DMS 273 (cell line): ENCODE data around the gene GLRA1.
"Not testable (repeated sequence)": the region's sequence is repeated elsewhere in the genome, so short reads cannot be mapped to it uniquely, and the experiment has no call there.

Experiments
- DNase-seq: peaks from one replicate; lab custom pipeline; 2025; ENCODE audit not compliant: unreplicated experiment; lab: John Stamatoyannopoulos, UW

The GLRA1 gene

GRCh38 chr5:151820271-151820670, 104.4 kb downstream of the GLRA1 start:
- DNase-seq: no peak

DNA sequence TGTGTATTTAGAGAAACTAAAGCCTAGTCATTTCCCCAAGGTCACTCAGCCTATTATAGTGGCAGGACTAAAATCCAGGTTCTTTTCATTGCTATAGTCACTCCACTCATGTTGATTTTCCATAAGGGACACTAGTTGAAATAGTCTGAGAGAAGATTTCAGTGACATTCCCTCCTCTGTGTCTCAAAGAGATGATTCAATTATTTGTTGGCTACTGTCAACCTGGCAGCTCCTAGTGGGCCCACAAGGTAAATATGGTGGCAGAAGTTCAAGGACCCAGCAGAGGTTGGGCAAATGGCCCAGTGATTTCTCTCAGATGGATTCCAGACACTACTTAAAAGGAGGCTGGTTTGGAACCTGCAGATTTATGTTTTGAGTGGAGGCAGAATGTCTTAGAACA, 104.8 kb downstream of the GLRA1 start:
- peak; percentile 23 for DNase-seq

GRCh38 chr5:151815051-151815450, 109.6 kb downstream of the GLRA1 start:
- peak; percentile 31 for DNase-seq

DNA sequence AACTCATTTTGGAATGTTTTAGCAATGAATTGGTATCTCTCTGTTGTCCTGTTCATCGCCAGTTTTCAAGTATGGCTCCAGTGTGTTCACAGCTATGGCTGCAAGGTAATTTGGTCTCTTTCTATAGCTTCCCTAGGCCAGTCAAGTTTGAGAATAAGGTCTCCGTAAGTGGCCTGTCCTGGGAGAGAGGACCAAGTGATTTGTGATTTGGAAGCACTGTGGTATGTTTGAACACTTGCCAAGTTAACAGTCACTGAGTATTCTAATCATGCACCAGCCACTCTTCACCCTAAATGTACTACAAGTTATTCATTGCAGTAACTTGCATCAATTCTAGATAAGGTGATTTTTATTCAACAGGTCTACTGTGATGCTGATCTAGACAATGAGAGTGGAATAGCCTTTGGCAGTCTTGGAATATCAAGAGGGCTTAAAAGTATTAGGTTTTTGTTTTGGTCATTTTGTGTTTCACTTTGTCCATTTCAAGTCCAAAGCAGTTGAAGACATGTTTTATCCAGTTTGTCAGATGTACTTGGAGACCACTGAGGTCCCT, 111.8 kb downstream of the GLRA1 start:
- DNase-seq: peak; percentile 22

DNA sequence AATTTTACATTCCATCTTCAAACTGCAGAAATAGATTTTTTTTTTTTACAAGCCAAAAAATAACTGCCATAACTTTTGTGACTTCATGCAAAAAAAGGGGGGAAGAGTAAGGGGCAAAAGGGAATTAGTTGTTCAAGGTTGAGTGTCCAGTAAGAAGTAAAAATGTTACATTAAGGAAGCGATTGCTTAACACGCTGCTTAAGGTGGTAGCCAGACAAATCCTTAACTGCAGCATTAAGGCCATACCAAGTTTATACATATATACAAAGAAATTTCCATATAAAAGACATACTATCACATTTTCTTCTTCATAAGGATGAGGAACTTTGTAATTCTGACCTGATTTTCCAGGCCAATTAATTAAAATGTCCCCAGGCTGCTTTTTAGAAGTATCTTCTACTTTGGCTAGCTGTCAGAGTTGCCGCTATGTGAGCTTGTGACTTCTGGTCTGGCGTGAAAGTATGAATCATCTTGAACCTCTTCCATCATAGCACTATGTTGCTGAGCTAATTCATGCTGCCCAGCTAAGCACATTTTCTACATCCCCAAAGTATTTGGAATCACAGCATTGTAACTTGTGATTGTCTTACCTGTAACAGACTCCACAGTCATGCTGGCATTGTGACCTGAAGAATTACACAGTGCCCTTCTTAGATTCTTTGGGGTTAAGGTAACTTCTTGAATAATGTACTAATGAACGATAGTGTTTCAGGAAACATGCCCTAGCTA, 112.9 kb downstream of the GLRA1 start:
- no peak for DNase-seq

- DNase-seq: no peak
Measured at GRCh38 chr5:151810897-151811296, 113.8 kb downstream of the GLRA1 start.

- DNase-seq: no peak
Measured at GRCh38 chr5:151810449-151810848, 114.2 kb downstream of the GLRA1 start.

DNA sequence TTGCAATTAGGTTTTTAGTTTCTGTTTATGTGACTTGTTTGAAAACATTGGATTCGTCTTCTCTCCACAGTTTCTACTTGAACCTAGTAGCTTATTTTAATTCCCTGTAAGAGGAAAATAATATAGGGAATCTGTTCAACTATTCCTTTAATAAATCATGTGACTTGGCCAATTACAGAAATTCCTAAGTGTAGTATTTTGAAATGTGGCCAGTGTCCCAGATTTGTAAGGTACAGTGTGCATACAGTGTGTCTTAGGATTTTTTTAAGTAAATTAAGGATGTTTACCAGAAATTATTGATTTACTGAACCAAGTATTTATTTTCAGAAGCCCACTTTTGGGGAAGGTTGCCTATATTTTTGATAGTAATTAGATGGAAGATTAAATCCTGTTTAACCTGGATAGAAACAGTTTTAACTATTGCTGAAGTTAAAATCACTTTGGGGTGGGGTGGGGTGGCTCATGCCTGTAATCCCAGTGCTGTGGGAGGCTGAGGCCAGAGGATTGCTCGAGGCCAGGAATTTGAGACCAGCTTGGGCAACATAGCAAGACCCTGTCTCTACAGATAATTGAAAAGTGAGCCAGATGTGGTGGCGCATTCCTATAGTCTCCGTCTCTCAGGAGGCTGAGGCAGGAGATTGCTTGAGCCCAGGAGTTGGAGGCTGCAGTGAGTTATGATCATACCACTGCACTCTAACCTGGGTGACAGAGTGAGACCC, 116.0 kb downstream of the GLRA1 start:
- DNase-seq: no peak

DNA sequence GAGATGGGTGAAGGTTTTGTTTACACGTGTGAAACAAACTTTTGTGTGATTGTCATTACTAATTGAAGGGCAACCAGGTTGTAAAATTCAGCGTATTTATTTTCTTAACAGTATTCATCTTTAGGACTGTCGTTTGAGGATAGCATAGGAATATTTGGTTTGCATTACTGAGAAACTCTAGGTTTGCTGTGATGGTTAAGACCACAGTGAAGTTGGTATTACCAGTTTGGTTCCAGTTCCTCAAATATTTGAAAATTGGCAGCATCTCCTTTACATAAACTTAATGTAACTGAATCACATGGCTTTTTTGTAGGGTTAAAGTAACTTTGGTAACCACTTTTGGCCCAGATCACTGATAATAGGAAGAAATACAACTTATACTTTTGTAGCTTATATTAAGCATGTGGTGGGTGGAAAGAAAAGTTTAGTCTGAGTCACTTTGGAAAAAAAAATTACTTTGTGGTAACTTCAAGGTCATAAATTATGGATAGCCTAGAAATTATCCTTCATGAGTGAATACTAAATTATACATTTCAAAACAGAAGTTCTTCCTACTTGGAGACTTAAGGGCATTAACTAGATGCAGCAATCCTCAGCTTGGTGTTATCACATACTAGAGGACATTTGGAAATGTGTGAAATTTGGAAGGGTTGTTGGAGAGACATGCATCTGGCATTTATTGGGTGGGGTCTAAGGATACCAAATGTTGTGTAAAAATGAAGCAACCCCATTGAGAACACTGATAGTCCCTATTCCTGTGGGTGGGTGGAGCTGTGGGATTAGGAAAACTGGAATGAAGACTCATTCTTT, 119.0 kb downstream of the GLRA1 start:
- no peak for DNase-seq

DNA sequence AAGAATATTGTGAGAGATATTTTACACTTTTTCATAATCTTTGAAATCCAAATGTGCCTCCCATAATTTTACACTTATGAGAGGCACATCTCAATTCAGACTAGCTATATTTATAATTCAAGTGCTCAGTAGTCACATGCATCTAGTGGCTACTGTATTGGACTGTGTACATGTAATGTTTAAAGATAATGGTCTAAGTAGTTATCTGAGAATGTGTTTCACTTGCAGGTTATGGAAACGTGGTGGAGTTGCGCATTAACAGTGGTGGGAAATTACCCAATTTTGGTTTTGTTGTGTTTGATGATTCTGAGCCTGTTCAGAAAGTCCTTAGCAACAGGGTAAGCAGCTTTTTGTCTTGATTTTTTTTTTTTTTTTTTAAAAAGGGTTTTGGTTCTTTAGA, 124.1 kb downstream of the GLRA1 start:
- no peak for DNase-seq

- DNase-seq: no peak
Measured at GRCh38 chr5:151799407-151799806, 125.2 kb downstream of the GLRA1 start.

- DNase-seq: no peak
Measured at GRCh38 chr5:151798674-151799073, 126.0 kb downstream of the GLRA1 start.

- DNase-seq: no peak
Measured at GRCh38 chr5:151795426-151795825, 129.2 kb downstream of the GLRA1 start.

DNA sequence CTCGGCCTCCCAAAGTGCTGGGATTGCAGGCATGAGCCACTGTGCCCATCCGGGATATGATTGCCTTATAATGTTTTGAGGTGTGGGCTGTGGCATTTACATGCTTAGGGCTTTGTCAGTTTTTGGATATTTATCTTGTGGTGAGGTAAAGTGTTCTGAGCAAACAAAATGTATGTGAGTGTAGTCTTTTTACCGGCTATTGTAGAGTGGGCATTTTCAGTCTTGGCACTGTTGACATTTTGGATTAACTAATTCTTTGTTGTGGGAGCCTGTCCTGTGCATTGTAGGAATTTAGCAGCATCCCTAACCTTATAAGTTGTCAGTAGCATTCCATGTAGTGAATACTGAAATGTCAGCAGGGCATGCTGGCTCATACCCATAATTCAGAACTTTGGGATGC, 131.3 kb downstream of the GLRA1 start:
- no peak for DNase-seq

DNA sequence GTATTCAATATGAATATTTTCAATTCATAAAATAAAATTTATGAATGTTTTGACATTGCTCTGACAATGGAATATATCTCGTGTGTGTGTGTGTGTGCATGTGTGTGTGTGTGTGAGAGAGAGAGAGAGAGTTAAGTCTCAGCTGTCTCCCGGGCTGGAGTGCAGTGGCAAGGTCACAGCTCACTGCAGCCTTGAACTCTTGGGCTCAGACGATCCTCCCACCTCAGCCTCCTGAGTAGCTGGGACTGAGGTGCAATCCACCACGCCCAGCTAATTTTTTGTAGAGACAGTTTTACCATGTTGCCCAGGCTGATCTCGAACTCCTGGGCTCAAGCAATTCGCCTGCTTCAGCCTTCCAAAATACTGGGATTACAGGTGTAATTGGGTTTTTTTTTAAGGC, 136.8 kb downstream of the GLRA1 start:
- no peak for DNase-seq

- DNase-seq: no peak
Measured at GRCh38 chr5:151786468-151786867, 138.2 kb downstream of the GLRA1 start.

DNA sequence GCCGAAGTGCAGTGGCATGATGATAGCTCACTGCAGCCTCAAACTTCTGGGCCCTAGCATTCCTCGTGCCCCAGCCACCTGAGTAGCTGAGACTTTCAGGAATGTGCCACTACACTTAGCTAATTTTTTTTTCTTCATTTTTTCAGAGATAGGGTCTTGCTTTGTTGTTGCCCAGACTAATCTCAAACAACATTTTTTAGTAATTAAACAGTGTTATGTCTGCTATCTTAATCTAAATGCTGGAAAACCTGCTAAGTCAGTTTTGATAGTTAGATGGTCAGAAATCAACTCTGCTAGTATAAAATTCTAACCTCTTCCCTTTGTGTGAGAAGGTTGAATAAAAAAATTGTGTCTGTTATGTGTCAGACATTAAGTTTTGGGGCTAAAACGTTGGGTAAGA, 140.5 kb downstream of the GLRA1 start:
- DNase-seq: no peak

DNA sequence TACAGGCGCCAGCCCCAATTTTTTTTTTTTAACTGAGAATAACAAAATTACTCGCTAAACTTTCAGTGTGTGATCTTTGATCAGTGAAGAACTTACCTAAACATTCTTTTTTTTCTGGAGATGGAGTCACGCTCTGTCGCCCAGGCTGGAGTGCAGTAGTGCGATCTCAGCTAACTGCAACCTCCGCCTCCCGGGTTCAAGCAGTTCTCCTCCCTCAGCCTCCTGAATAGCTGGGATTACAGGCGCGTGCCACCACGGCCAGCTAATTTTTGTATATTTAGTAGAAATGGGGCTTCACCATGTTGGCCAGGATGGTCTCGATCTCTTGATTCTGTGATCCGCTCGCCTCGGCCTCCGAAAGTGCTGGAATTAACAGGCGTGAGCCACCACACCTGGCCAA, 141.0 kb downstream of the GLRA1 start:
- not testable (repeated sequence) for DNase-seq

DNA sequence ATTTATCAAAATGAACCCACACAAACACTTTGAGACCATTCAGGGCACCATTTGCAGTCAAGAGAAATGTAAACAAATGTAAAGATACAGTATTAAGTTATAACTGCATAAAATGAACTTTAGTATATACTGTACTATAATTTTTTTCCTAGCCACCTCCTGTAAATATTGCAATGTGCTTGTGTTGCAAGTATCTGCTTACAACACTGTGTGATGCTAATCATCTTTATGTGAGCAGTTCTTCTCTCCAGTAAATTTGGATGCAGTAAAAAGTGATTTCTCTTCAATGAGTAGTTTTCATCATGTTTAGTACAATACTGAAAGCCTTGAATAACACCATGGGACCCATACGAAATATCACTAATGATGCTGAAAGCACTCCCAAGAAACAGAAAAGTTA, 143.4 kb downstream of the GLRA1 start:
- DNase-seq: no peak

DNA sequence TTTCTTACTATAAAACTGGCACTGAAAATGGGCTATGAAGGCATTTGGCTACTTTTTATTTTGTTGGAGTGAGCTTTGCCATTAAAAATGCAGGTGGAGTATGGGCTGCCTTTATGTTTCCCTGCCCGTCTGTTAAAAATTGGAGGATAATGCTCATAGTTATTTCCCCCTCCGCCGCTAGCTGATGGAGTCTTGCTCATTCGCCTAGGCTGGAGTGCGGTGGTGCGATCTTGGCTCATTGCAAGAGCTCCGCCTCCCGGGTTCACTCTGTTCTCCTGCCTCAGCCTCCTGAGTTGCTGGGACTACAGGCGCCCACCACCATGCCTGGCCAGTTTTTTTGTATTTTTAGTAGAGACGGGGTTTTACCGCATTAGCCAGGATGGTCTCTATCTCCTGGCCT, 144.3 kb downstream of the GLRA1 start:
- no peak for DNase-seq

GRCh38 chr5:151779531-151780125, 145.0 kb downstream of the GLRA1 start:
- no peak for DNase-seq
